Measurements from ENCODE around the gene NEDD4L.
"Not testable (repeated sequence)": the region's sequence is repeated elsewhere in the genome, so short reads cannot be mapped to it uniquely, and the experiment has no call there.

NEDD4L gene

GRCh38 chr18:58043491-58044369, at the start of gene NEDD4L:
NEDD4L (plus strand) TSS chr18:58044226; CDS start chr18:58044661, 435 bp downstream.
- peak; percentile 53 to 55 for DNase-seq (ENCODE audit: low read depth in 2 of 2)

DNA sequence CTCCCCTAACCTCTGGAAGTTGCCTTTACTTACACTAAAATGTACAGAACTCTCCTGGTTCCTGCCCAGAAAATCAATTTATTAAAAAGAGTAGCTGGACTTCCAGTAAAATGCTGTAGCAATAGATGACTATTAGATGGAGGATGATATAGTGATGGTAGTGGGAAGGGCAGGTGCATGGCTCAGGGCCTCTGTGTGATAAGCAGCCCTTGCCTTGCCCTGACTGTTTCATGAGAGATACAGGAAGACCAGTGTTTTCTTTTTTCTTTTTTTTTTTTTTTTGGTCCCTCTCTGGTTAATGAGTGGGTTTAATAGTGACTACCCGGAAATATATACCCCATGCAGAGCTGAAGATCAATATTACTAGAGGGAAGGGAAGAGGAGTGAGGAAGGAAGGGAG, 48.7 kb upstream of the NEDD4L start:
- no peak for DNase-seq (ENCODE audit: low read depth in 2 of 2)

GRCh38 chr18:57996894-57997293, 47.1 kb upstream of the NEDD4L start:
- DNase-seq (ENCODE audit: low read depth in 2 of 2), result not testable (repeated sequence)

DNA sequence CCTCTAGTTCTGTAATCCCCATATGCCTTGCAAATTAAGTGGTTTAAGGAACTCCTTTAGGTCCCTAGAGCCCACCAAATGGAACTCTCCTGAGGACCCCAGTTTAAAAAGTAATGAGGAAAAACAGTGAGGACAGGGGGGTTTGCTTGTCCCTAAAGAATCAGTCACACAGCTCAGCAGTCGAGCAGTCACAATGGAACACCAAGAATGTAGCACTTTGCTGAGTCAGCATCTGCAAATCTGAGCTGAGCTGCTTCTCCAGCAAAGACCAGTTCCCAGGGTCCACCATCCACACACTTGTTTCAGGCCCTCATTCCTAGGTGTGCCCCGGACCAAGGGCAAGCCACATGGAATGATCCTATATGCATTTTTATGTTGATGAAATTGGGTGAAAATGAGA, 46.2 kb upstream of the NEDD4L start:
- DNase-seq (ENCODE audit: low read depth in 2 of 2), result no peak

DNA sequence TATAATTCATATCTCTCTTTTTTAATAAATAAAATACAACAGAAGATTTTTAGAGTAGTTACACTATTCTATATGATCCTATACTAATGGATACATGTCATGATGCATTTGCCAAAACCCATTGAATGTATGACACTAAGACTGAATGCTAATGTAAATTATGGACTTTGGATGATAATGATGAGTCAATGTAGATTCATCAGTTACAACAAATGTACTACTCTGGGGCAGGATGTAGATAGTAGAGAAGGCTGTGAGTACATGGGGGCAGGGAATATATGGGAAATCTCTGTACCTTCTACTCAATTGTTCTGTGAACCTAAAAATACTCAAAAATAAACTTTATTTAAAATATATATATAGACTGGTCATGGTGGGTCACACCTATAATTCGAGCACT, 45.6 kb upstream of the NEDD4L start:
- DNase-seq (ENCODE audit: low read depth in 2 of 2), result no peak

- no peak for DNase-seq (ENCODE audit: low read depth in 2 of 2)
Observed at GRCh38 chr18:58004317-58004716, 39.7 kb upstream of the NEDD4L start.

GRCh38 chr18:58005011-58005410, 39.0 kb upstream of the NEDD4L start:
- DNase-seq (ENCODE audit: low read depth in 2 of 2), result no peak

DNA sequence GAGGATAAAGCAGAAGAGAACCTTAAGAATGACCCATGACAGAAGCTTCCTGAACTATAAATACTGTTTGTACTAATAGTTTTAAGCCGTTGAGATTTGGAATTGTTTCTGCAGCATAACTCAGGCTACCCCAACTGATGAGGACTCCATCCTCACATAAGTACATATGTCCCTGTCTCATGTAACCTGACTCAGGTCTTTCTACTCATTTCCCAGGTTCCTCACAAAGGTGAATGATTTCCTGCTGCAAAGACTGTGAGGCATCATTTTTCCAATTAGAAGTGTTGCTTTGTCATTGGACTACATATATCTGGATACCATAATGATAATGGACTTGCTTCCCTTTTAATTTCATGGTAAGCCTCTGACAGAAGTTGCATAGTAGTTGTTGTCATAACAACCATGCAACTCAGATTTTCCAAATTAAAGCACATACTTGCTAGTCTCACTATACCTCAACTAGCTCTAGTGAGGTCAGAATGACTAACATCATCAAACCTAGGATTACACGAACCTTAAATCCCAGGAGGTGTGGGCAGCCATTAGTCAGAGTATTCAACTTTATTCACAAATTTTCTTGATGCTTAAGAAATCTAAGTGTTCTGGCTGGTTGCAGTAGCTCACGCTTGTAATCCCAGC, 38.0 kb upstream of the NEDD4L start:
- no peak for DNase-seq (ENCODE audit: low read depth in 2 of 2)

- no peak for DNase-seq (ENCODE audit: low read depth in 2 of 2)
Observed at GRCh38 chr18:58009166-58009565, 34.9 kb upstream of the NEDD4L start.

- no peak for DNase-seq (ENCODE audit: low read depth in 2 of 2)
Observed at GRCh38 chr18:58010265-58010664, 33.8 kb upstream of the NEDD4L start.

- DNase-seq (ENCODE audit: low read depth in 2 of 2), result no peak
Observed at GRCh38 chr18:58012356-58012755, 31.7 kb upstream of the NEDD4L start.

DNA sequence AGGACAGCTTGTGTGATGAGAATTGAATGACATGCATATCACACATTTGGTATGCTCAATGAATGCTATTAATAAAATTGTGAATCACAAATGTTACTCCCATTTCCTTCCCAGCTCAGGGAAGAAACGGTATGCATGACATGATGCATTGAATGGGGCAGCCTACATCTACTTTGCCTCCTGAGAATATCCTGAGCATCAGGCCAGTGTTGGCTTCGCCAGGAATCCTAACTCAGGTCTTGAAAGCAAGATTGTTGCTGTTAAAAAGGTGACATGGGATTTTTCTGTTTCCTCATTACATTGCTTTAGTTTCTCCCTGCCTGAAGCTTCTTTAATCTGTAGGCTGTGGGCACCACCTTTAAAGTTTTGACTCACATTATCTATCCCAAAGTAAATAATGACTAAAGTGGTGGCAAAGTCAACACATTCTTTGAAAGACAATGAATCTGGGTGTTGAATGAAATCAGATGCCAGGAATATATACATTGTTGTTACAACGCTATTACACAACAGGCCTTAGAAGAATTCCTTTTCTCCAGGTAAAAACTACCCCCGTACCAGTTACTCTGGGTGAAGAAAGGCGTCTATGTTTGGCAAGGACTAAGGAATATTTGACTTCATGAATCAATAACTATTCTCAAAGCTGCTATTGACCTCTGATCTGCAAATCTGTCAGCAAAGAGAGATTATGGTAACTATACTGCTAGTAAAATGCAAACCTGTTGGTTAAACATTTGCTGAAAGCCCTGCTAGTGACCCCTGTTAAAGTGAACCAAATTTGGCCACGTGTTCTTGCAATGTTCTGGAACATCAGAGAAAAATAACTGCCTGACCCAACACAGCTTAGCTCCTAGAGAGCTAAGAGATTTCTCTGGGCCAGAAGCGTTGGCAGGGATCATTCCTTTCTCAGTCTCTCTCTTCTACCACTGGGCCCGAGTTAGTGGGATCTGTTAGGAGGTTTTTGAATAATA, 30.5 kb upstream of the NEDD4L start:
- no peak for DNase-seq (ENCODE audit: low read depth in 2 of 2)

- no peak for DNase-seq (ENCODE audit: low read depth in 2 of 2)
Observed at GRCh38 chr18:58015065-58015780, 28.8 kb upstream of the NEDD4L start.

GRCh38 chr18:58017267-58017666, 26.8 kb upstream of the NEDD4L start:
- DNase-seq (ENCODE audit: low read depth in 2 of 2), result no peak

DNA sequence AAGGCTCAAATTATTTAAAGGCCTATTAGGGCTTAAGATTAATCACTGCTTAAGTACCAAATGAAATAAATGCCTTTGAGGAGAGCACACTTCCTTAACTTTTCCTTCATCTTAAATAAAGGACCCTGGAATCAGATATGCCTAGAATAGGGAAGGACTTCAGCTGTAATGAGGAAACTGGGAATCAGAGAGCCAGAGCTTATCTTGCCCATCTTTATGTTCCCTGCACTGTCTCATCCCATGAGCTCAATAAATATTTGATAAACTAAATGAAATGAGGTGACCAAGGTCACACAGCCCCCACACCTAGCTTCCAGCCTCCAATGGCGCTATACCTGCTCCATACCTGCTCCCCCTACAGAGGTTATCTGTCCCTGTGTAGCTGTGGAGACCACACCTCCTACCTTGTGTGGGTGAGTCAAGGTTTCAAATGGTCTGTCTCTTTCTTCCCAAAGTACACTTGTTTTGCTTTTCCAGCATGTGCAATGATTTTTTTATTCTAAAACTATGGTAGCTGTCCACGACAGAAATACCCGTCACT, 23.4 kb upstream of the NEDD4L start:
- DNase-seq (ENCODE audit: low read depth in 2 of 2), result no peak

- no peak for DNase-seq (ENCODE audit: low read depth in 2 of 2)
Observed at GRCh38 chr18:58021504-58021903, 22.5 kb upstream of the NEDD4L start.

DNA sequence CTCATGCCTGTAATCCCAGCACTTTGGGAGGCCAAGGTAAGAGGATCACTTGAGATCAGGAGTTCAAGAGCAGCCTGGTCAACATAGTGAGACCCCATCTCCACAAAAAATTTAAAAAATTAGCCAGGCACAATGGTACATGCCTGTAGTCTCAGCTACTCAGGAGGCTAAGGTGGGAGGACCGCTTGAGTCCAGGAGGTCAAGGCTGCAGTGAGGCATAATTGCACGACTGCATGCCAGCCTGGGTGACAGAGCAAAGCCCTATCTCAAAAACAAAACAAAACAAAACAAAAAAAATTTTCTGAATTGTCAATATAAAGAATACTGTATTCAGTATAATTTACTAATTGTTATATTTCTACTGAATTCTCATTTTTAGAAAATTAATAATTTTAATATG, 20.9 kb upstream of the NEDD4L start:
- DNase-seq (ENCODE audit: low read depth in 2 of 2), result no peak

DNA sequence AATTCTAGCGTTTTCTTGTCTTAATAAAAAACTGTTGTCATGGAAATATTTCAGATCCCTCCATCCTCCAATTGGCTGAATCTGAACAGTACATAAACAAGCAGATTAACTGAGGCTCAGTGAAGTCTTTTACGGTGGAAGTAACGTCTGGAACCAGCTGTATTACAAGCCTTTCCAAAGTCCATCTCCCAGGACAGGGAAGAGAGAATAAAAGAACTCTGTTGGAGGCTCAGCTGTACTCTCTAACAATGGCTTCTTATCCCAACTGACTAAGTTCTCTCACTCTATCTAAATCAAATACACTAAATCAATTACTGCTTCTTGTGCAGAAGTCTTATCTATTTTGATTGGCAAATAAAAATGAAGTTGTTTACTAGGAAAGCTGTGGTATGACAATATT, 19.9 kb upstream of the NEDD4L start:
- DNase-seq (ENCODE audit: low read depth in 2 of 2), result no peak

DNA sequence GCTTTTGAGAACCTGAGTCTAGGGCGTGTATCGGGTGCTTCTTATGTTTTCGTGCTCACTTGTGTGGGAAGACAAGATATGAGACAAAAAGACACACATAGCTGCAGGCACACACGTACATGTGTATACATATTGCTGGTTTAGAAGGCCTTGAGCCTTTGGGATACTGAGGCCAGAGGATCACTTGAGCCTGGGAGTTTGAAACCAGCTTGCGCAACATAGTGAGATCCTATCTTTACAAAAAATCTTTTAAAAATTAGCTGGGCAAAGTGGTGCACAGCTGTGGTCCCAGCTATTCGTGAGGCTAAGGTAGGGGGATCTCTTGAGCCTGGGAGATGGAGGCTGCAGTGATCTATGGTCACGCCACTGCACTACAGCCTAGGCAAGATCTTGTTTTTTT, 18.8 kb upstream of the NEDD4L start:
- DNase-seq (ENCODE audit: low read depth in 2 of 2), result no peak

GRCh38 chr18:58025733-58026132, 18.3 kb upstream of the NEDD4L start:
- no peak for DNase-seq (ENCODE audit: low read depth in 2 of 2)

DNA sequence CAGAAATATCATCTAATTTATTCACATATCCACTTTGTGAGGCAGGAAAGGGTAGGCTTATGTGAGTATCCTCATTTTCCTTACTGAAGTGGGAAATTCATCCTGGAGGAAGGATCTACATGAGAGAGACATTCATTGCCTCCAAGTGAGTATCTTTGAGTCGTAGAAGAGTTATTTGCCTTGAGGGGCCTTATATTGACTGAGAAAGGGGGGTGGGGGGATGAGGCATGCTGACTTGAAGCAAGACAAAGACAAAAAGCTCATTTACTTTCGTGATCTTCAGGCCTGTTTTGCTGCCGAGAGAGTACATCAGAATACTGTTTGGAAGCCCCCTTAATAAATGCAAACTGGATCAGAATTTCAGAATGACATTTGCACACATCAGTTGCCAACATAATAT, 17.6 kb upstream of the NEDD4L start:
- DNase-seq (ENCODE audit: low read depth in 2 of 2), result no peak
